ENCODE results near the gene NKX2-4. TPM values are rescaled to one million over a fixed set of nuclear protein-coding genes. Genes with fewer than 3 reads are reported as not detected.

Gene NKX2-4
- total and polyA plus RNA-seq, 2 of the 13 experiments (the other 11 are each of a cell fraction or from before 2014, with no cell fraction given) = not detected

- no peak for FAIRE-seq
Observed at GRCh38 chr20:21435576-21435975, 38.2 kb upstream of the NKX2-4 start.

GRCh38 chr20:21433329-21433890 is 36.1 kb upstream of the NKX2-4 start:
- in situ Hi-C loops (cut with HindIII; ENCODE audit: extremely low pct_ligation_motif_present, low pct_unique_long_range_greater_than_20kb) (no loop called here), intact Hi-C loops (cut with micrococcal nuclease; ENCODE audit: unreplicated experiment) (no loop called here)
- H3K4me3 ChIP-seq (replicated peaks in 1 of 3; ENCODE audit: insufficient read depth in 1 of 3, low read depth in 2 of 3, low read length in 3 of 3) = no peak overlapping the region
- no peaks in the 10 kb centered on the region for H3K36me3 ChIP-seq (replicated peaks in 1 of 2; ENCODE audit: control insufficient read depth in 1 of 2, insufficient read depth in 2 of 2, low read length in 2 of 2)
- H3K9me3 ChIP-seq (ENCODE audit: low read length) = no peaks in the 10 kb centered on the region
- H3K79me2 ChIP-seq (ENCODE audit: insufficient read depth, low read length) = no peaks in the 10 kb centered on the region
- 3% methylated on average over 2 of the region's 2 CpGs for WGBS (ENCODE audit: low lambda C conversion rate)
- FAIRE-seq (no peak), DNase-seq (ENCODE audit: low spot score) (no peak), ATAC-seq (peak; percentile 48; the same call in 2 of the 3 replicates)
- no peak overlapping the region for H3K27ac ChIP-seq (ENCODE audit: extremely low read length, insufficient read depth, low read length)
- H4K20me1 ChIP-seq (ENCODE audit: insufficient read depth, low read length) = no peaks in the 10 kb centered on the region
- CTCF ChIA-PET (ENCODE audit: low intra/inter-chr PET ratio, low total read pairs) = no interaction called here
- POLR2A ChIA-PET = no interaction called here
- no peaks in the 10 kb centered on the region for H3K4me1 ChIP-seq (ENCODE audit: insufficient read depth, low read length)
- BruUV-seq (replicated peaks) = no TSS peak
- no peak overlapping the region for H3K9ac ChIP-seq (ENCODE audit: insufficient read depth, low read depth, low read length)
- H2AFZ ChIP-seq (ENCODE audit: low read length) = no peak overlapping the region
- peaks cover 2 to 30% of the 10 kb centered on the region in 2 experiments; a peak in 4 of 5 replicates for H3K27me3 ChIP-seq (ENCODE audit: control insufficient read depth in 1 of 2, insufficient read depth in 2 of 2, low read length in 2 of 2)
- no peak overlapping the region for H3K4me2 ChIP-seq (ENCODE audit: low read depth, low read length)
- TF ChIP-seq, protein P1, sequence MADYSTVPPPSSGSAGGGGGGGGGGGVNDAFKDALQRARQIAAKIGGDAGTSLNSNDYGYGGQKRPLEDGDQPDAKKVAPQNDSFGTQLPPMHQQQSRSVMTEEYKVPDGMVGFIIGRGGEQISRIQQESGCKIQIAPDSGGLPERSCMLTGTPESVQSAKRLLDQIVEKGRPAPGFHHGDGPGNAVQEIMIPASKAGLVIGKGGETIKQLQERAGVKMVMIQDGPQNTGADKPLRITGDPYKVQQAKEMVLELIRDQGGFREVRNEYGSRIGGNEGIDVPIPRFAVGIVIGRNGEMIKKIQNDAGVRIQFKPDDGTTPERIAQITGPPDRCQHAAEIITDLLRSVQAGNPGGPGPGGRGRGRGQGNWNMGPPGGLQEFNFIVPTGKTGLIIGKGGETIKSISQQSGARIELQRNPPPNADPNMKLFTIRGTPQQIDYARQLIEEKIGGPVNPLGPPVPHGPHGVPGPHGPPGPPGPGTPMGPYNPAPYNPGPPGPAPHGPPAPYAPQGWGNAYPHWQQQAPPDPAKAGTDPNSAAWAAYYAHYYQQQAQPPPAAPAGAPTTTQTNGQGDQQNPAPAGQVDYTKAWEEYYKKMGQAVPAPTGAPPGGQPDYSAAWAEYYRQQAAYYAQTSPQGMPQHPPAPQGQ (CRISPR knock-in tag; IDR thresholded peaks at IDR 0.05; ENCODE audit: borderline replicate concordance) = no peak
- TF ChIP-seq ZFP36L2 (CRISPR knock-in tag; IDR thresholded peaks at IDR 0.05) (no peak), BRCA1 (CRISPR knock-in tag; IDR thresholded peaks at IDR 0.05) (no peak), ATRX (CRISPR knock-in tag; IDR thresholded peaks at IDR 0.05; ENCODE audit: borderline replicate concordance) (no peak), MEIS1 (CRISPR knock-in tag; IDR thresholded peaks at IDR 0.05; ENCODE audit: borderline replicate concordance) (no peak)

More at GRCh38 chr20:21435576-21435975, 38.2 kb upstream of the NKX2-4 start:
- no TSS peak for BruUV-seq (replicated peaks)
- Histone ChIP-seq H3K27ac (ENCODE audit: extremely low read length, insufficient read depth, low read length) (no peak overlapping the region), H3K36me3 (replicated peaks in 1 of 2; ENCODE audit: control insufficient read depth in 1 of 2, insufficient read depth in 2 of 2, low read length in 2 of 2) (no peaks in the 10 kb centered on the region), H3K27me3 (ENCODE audit: control insufficient read depth in 1 of 2, insufficient read depth in 2 of 2, low read length in 2 of 2) (peaks cover 0 to 22% of the 10 kb centered on the region in 2 experiments; a peak in 3 of 5 replicates), H3K9me3 (ENCODE audit: low read length) (no peaks in the 10 kb centered on the region), H3K4me1 (ENCODE audit: insufficient read depth, low read length) (no peaks in the 10 kb centered on the region), H3K4me2 (ENCODE audit: low read depth, low read length) (no peak overlapping the region), H2AFZ (ENCODE audit: low read length) (no peak overlapping the region), H3K79me2 (ENCODE audit: insufficient read depth, low read length) (no peaks in the 10 kb centered on the region), H3K9ac (ENCODE audit: insufficient read depth, low read depth, low read length) (no peak overlapping the region), H3K4me3 (replicated peaks in 1 of 3; ENCODE audit: insufficient read depth in 1 of 3, low read depth in 2 of 3, low read length in 3 of 3) (no peak overlapping the region), H4K20me1 (ENCODE audit: insufficient read depth, low read length) (no peaks in the 10 kb centered on the region)
- TF ChIP-seq ZFX (CRISPR knock-in tag; IDR thresholded peaks at IDR 0.05; ENCODE audit: low read depth) (no peak), ZNF552 (CRISPR knock-in tag; IDR thresholded peaks at IDR 0.05; ENCODE audit: borderline replicate concordance) (no peak), HNF4A (CRISPR knock-in tag; IDR thresholded peaks at IDR 0.05) (no peak)
- ATAC-seq (no peak), DNase-seq (ENCODE audit: low spot score) (no peak)
- CTCF ChIA-PET (ENCODE audit: low intra/inter-chr PET ratio, low total read pairs) = no interaction called here
- in situ Hi-C loops (cut with HindIII; ENCODE audit: extremely low pct_ligation_motif_present, low pct_unique_long_range_greater_than_20kb) (no loop called here), intact Hi-C loops (cut with micrococcal nuclease; ENCODE audit: unreplicated experiment) (no loop called here)
- 27% methylated on average over 3 of the region's 3 CpGs for WGBS (ENCODE audit: low lambda C conversion rate)
- POLR2A ChIA-PET = no interaction called here

All from HepG2 (cell line).